Measurements from ENCODE around the gene TAGLN2. TPM values are rescaled to one million over a fixed set of nuclear protein-coding genes. Genes with fewer than 3 reads are reported as not detected.

Gene TAGLN2
- total RNA-seq, 4 donors from 2014 or later, result 65.1 to 235 (median 168) TPM

DNA sequence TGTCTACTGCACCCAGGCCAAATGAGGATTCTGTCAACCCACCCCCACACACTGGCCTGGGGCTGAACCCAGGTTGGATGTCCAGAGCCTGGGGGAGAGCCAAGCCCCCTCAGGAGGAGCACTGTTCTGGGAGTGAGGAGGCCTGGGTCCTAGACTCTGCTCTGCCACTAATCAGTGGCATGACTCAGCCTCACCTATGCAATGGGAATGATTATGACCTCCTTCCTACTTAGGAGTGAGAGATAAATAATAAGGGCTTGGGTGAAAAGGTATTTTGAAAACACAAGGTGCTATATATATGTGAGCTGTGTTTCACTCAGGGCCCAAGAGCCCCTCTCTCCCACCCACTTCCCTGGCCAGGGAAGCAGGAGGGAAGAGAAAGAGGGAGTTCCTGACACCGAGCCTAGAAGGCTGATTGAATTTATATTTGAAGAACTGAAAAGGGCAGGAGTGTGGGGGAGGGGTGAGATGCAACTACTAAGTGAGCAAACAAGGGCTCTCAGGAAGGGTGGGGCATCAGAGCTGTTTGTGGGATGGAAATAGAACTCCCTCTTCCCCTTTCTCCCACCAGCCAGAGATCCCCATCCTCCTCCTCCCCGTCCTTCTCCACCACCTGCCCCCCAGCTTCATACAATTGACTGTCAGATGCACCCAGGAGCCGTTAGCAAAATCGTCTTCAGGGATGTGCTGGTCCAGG is 11.9 kb upstream of the TAGLN2 start:
- H3K4me3 ChIP-seq, result no peak overlapping the region
- intact Hi-C loops (cut with DNase I; ENCODE audit: low total_unique reads), result no loop called here

DNA sequence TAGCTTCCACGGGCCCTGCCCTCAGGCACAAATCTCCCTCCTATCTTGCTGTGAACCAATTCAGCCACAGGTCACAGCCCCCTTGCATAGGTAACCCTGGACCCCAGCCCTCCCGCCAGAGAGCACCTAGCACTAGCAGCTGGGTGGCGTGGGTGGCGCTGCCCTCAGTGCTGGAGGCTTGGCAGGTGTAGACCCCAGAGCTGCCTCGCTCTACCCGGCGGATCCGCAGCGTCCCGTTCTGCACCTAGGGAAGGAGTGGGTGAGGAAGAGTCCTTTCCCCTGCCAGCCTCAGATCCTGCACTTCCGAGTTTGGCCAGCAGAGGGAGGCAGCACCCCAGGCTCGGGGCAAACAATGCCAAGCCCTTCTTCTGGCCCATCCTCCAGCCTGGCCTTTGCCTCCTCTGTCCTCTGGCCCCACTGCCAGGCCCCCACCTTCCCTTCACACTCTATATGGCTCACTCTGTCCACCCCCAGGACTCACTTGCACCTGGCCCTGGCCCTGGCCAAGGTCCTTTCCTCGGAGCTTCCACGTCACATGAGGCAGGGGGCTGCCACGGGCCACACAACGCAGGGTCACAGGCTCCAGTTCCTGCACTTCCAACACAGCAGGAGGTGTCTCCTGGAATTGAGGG is 11.1 kb upstream of the TAGLN2 start:
- peak; percentile 91 for DNase-seq
- 32% methylated on average over 16 of the region's 16 CpGs; no CpG with 5 or more reads in 1 of the 2 donors for WGBS, 2 donors (ENCODE audit: low coverage in 1 of 2)
- no peak overlapping the region for H3K4me3 ChIP-seq
- H3K27me3 ChIP-seq, result no peaks in the 10 kb centered on the region
- TF ChIP-seq POLR2AphosphoS5 (IDR thresholded peaks at IDR 0.05) (peak in 1 of 3 donors; percentile 35), POLR2A (IDR thresholded peaks at IDR 0.05) (no peak)
- TF ChIP-seq, protein P1, sequence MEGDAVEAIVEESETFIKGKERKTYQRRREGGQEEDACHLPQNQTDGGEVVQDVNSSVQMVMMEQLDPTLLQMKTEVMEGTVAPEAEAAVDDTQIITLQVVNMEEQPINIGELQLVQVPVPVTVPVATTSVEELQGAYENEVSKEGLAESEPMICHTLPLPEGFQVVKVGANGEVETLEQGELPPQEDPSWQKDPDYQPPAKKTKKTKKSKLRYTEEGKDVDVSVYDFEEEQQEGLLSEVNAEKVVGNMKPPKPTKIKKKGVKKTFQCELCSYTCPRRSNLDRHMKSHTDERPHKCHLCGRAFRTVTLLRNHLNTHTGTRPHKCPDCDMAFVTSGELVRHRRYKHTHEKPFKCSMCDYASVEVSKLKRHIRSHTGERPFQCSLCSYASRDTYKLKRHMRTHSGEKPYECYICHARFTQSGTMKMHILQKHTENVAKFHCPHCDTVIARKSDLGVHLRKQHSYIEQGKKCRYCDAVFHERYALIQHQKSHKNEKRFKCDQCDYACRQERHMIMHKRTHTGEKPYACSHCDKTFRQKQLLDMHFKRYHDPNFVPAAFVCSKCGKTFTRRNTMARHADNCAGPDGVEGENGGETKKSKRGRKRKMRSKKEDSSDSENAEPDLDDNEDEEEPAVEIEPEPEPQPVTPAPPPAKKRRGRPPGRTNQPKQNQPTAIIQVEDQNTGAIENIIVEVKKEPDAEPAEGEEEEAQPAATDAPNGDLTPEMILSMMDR (IDR thresholded peaks at IDR 0.05), result peak; percentile 98 to 99 (median 99)
- peak overlapping the region; percentile 37 to 62 (median 52) for H3K27ac ChIP-seq
- H3K9me3 ChIP-seq, result no peaks in the 10 kb centered on the region
- H3K36me3 ChIP-seq, result no peaks in the 10 kb centered on the region
- intact Hi-C loops (cut with DNase I; ENCODE audit: low total_unique reads), result loop anchor here (1.0 kb wide), 1 partner anchor 71 kb away; no protein-coding TSS in a partner anchor
- H3K4me1 ChIP-seq, result peaks cover 21 to 43% (median 37%) of the 10 kb centered on the region in 4 donors
- in situ Hi-C loops (cut with MboI; ENCODE audit: low pct_ligation_motif_present in 1 of 4, low pct_unique_long_range_greater_than_20kb in 1 of 4, low sequenced_read_pairs in 3 of 4), result loop anchor here (5.0 to 10.0 kb wide), 2 partner anchors 68 to 71 kb away; no protein-coding TSS in a partner anchor

More for the DNA sequence above, 11.9 kb upstream of the TAGLN2 start:
- Histone ChIP-seq H3K9me3 (no peaks in the 10 kb centered on the region), H3K27me3 (no peaks in the 10 kb centered on the region), H3K4me1 (peaks cover 21 to 43% (median 37%) of the 10 kb centered on the region in 4 donors), H3K27ac (peak overlapping the region; percentile 52 to 65 (median 57)), H3K36me3 (no peaks in the 10 kb centered on the region)
- peak; percentile 61 for DNase-seq
- in situ Hi-C loops (cut with MboI; ENCODE audit: low pct_ligation_motif_present in 1 of 4, low pct_unique_long_range_greater_than_20kb in 1 of 4, low sequenced_read_pairs in 3 of 4), result loop anchor here (5.0 to 10.0 kb wide), 2 partner anchors 68 to 70 kb away; no protein-coding TSS in a partner anchor
- TF ChIP-seq POLR2AphosphoS5 (IDR thresholded peaks at IDR 0.05) (no peak), POLR2A (IDR thresholded peaks at IDR 0.05) (no peak), EP300 (IDR thresholded peaks at IDR 0.05; ENCODE audit: low read depth) (no peak)
- TF ChIP-seq, protein P1 (IDR thresholded peaks at IDR 0.05), result no peak
- 30 to 32% methylated on average over 3 to 4 of the region's 4 CpGs for WGBS, 2 donors (ENCODE audit: low coverage in 1 of 2)

DNA sequence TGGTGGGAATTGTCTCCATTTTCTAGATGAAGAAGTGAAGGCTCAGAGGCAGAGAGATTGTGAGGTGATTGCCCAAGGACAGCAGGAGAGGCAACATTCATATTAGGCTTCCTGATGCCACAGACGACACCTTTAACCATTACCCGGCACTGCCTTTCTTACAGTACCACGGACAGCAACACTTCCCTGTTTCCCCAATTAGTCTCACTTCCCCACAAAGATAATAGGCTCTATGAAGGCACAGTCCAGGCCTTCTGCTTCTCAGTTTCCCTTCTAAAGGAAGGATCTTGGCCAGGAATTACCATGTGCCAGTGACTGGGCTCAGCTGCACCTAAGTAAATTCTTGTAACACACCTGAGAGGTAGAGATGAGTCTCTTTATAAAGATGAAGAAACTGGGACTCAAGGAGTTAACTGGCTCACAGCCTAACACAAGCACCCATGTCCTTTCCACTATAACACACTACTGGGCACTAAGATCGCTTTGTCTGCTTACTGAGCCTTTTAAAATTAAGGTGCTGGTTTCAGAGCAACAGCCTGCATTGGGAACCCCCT is 10.5 kb upstream of the TAGLN2 start:
- Histone ChIP-seq H3K27ac (no peak overlapping the region), H3K4me1 (peaks cover 21 to 43% (median 37%) of the 10 kb centered on the region in 4 donors), H3K9me3 (no peaks in the 10 kb centered on the region), H3K4me3 (no peak overlapping the region), H3K27me3 (no peaks in the 10 kb centered on the region), H3K36me3 (no peaks in the 10 kb centered on the region)
- WGBS, 2 donors (ENCODE audit: low coverage in 1 of 2), result 66% methylated on average over 4 of the region's 4 CpGs; no CpG with 5 or more reads in 1 of the 2 donors
- in situ Hi-C loops (cut with MboI; ENCODE audit: low pct_ligation_motif_present in 1 of 4, low pct_unique_long_range_greater_than_20kb in 1 of 4, low sequenced_read_pairs in 3 of 4), result loop anchor here (5.0 to 10.0 kb wide), 2 partner anchors 69 to 72 kb away; no protein-coding TSS in a partner anchor
- TF ChIP-seq, protein P1 (IDR thresholded peaks at IDR 0.05), result no peak
- TF ChIP-seq POLR2AphosphoS5 (IDR thresholded peaks at IDR 0.05), result no peak
- TF ChIP-seq POLR2A (IDR thresholded peaks at IDR 0.05), result no peak
- TF ChIP-seq EP300 (IDR thresholded peaks at IDR 0.05; ENCODE audit: low read depth), result no peak
- intact Hi-C loops (cut with DNase I; ENCODE audit: low total_unique reads), result loop anchor here (1.0 kb wide), 1 partner anchor 72 kb away; no protein-coding TSS in a partner anchor
- DNase-seq, result no peak

DNA sequence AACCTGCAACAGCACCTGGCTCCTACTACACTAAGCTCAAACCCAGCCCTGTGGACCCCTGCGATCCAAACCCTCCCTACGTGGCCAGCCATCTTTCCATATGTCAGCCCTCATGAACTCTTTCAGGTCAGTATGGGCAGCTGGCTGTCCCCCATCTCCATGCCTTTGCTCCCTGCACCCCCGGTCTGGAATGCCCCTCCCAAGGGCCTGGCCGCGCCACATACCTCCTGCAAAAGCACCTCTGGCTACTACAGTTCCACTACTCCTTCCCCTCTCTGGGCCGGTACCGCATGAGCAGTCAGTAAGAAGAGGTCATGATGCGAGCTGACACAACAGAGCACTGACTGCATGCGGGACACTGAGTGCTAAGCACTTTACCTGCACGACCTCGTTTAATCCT is 10.0 kb upstream of the TAGLN2 start:
- H3K27me3 ChIP-seq, result no peaks in the 10 kb centered on the region
- 85% methylated on average over 11 of the region's 11 CpGs; no CpG with 5 or more reads in 1 of the 2 donors for WGBS, 2 donors (ENCODE audit: low coverage in 1 of 2)
- DNase-seq, result no peak
- TF ChIP-seq POLR2AphosphoS5 (IDR thresholded peaks at IDR 0.05) (no peak), POLR2A (IDR thresholded peaks at IDR 0.05) (no peak), EP300 (IDR thresholded peaks at IDR 0.05; ENCODE audit: low read depth) (no peak)
- TF ChIP-seq, protein P1 (IDR thresholded peaks at IDR 0.05), result no peak
- H3K36me3 ChIP-seq, result no peaks in the 10 kb centered on the region
- H3K27ac ChIP-seq, result no peak overlapping the region
- intact Hi-C loops (cut with DNase I; ENCODE audit: low total_unique reads) (no loop called here), in situ Hi-C loops (cut with MboI; ENCODE audit: low pct_ligation_motif_present in 1 of 4, low pct_unique_long_range_greater_than_20kb in 1 of 4, low sequenced_read_pairs in 3 of 4) (loop anchor here (5.0 to 10.0 kb wide), 2 partner anchors 69 to 72 kb away; no protein-coding TSS in a partner anchor)
- peaks cover 21 to 42% (median 35%) of the 10 kb centered on the region in 4 donors for H3K4me1 ChIP-seq
- no peak overlapping the region for H3K4me3 ChIP-seq
- H3K9me3 ChIP-seq, result no peaks in the 10 kb centered on the region

Measured in transverse colon (tissue), 4 donors.